Measurements from ENCODE around the gene VN1R2. TPM values are rescaled to one million over a fixed set of nuclear protein-coding genes. Genes with fewer than 3 reads are reported as not detected.

VN1R2 gene
- not detected in 5 replicates for total RNA-seq (2022; extraction: Qiagen RNA extraction; ENCODE audit: low read depth)

GRCh38 chr19:53257715-53258342, at the start of gene VN1R2:
Gene VN1R2, plus strand, starts transcription at chr19:53258292. Its CDS starts 84 bp downstream, at chr19:53258376.

GRCh38 chr19:53254411-53255341, 3.4 kb upstream of the VN1R2 start, which contains the start of gene ZNF677:
Gene ZNF677, minus strand, starts transcription at chr19:53254873. Its CDS starts 3,323 bp downstream, at chr19:53251550.

GRCh38 chr19:53267623-53268022, 9.5 kb downstream of the VN1R2 start, which contains the start of gene VN1R4:
Gene VN1R4, minus strand, starts transcription at chr19:53267723. Its CDS starts 58 bp downstream, at chr19:53267665.

Other genes with a start within 250 kb of the VN1R2 start
- gene ERVV-1, start 244.4 kb upstream of the VN1R2 start, total RNA-seq (2022; extraction: Qiagen RNA extraction; ENCODE audit: low read depth) = not detected in 5 replicates
- not detected in 5 replicates for gene ERVV-2, start 213.6 kb upstream of the VN1R2 start, total RNA-seq (2022; extraction: Qiagen RNA extraction; ENCODE audit: low read depth)
- gene ZNF160, start 154.9 kb upstream of the VN1R2 start, total RNA-seq (2022; extraction: Qiagen RNA extraction; ENCODE audit: low read depth) = 7.2 to 10.6 TPM (median 8.1 TPM) in 5 replicates
- not detected in 5 replicates for gene ZNF415, start 125.4 kb upstream of the VN1R2 start, total RNA-seq (2022; extraction: Qiagen RNA extraction; ENCODE audit: low read depth)
- gene ZNF347, start 99.2 kb upstream of the VN1R2 start, total RNA-seq (2022; extraction: Qiagen RNA extraction; ENCODE audit: low read depth) = not detected in 5 replicates
- not detected in 5 replicates for gene ZNF665, start 64.9 kb upstream of the VN1R2 start, total RNA-seq (2022; extraction: Qiagen RNA extraction; ENCODE audit: low read depth)
- not detected in 5 replicates for gene ZNF677, start 3.4 kb upstream of the VN1R2 start, total RNA-seq (2022; extraction: Qiagen RNA extraction; ENCODE audit: low read depth)
- gene VN1R4, start 9.4 kb downstream of the VN1R2 start, total RNA-seq (2022; extraction: Qiagen RNA extraction; ENCODE audit: low read depth) = not detected in 5 replicates
- gene ZNF845, start 75.5 kb downstream of the VN1R2 start, total RNA-seq (2022; extraction: Qiagen RNA extraction; ENCODE audit: low read depth) = 3.5 to 4.6 TPM (median 4.2 TPM) in 5 replicates
- gene ZNF525, start 107.4 kb downstream of the VN1R2 start, total RNA-seq (2022; extraction: Qiagen RNA extraction; ENCODE audit: low read depth) = 0.19 to 0.45 TPM (median 0.29 TPM) in 5 replicates
- 3.8 to 5.0 TPM (median 4.6 TPM) in 5 replicates for gene ZNF765, start 136.9 kb downstream of the VN1R2 start, total RNA-seq (2022; extraction: Qiagen RNA extraction; ENCODE audit: low read depth)
- 7.1 to 9.0 TPM (median 8.7 TPM) in 5 replicates for gene ZNF761, start 173.7 kb downstream of the VN1R2 start, total RNA-seq (2022; extraction: Qiagen RNA extraction; ENCODE audit: low read depth)
- gene ZNF813, start 209.4 kb downstream of the VN1R2 start, total RNA-seq (2022; extraction: Qiagen RNA extraction; ENCODE audit: low read depth) = 0.16 to 0.80 TPM (median 0.26 TPM) in 5 replicates

Data from A549 treated with DMSO at 1 μM for 4 hours (cell line).